Transverse colon (tissue), 4 donors: Measurements from ENCODE around the gene KIF12. TPM values are rescaled to one million over a fixed set of nuclear protein-coding genes. Genes with fewer than 3 reads are reported as not detected.

Experiments
- DNase-seq: peaks from one replicate; pipeline ENCODE4 v3.0.0-alpha.2; 2019
- H3K27ac ChIP-seq, 4 donors: fragments of 200-600 bp; sonication (generic); 2 replicates each; pipeline ENCODE4 v1.5.1; 2016 to 2018; ENCODE audit warnings: inconsistent platforms in 4 of 4
- H3K27me3 ChIP-seq: fragments of 200-600 bp; sonication (generic); 2 replicates; pipeline ENCODE4 v1.5.1; 2017; ENCODE audit warnings: inconsistent platforms
- H3K36me3 ChIP-seq, 4 donors: fragments of 200-600 bp; sonication (generic); 2 replicates each; pipeline ENCODE4 v1.5.1; 2017 to 2019; ENCODE audit warnings: inconsistent platforms in 4 of 4
- H3K4me1 ChIP-seq, 4 donors: fragments of 200-600 bp; sonication (generic); 2 replicates each; pipeline ENCODE4 v1.5.1; 2017 to 2020; ENCODE audit warnings: inconsistent platforms in 4 of 4
- H3K4me3 ChIP-seq, 4 donors: fragments of 200-600 bp; sonication (generic); 1 replicate in 1 of 4; 2 replicates in 3 of 4; pipeline versions ENCODE4 v1.5.1 to v1.6.1; 2017 to 2019; ENCODE audit warnings: inconsistent platforms in 4 of 4
- H3K9me3 ChIP-seq, 2 donors: fragments of 200-600 bp; sonication (generic); 2 replicates each; pipeline ENCODE4 v1.5.1; 2017 to 2019; ENCODE audit warnings: inconsistent platforms in 2 of 2
- EP300 ChIP-seq: sonication (generic); formaldehyde crosslinking; IDR thresholded peaks from one replicate; pipeline ENCODE4 v1.6.1; 2017; ENCODE audit warnings: antibody characterized with exemption, low read depth
- POLR2A ChIP-seq: fragments of 450-650 bp; IDR thresholded peaks from one replicate; pipeline ENCODE4 v1.6.1; 2016; ENCODE audit warnings: antibody characterized with exemption, mild to moderate bottlenecking, moderate library complexity
- POLR2AphosphoS5 ChIP-seq, 3 donors: sonication (generic); formaldehyde crosslinking; IDR thresholded peaks; one replicate each; pipeline ENCODE4 v1.6.1; 2016; ENCODE audit warnings: antibody characterized with exemption in 3 of 3
- WGBS, 2 donors: methylation state at CpG; one replicate each; pipeline ENCODE4 v1.1.5; 2018; ENCODE audit warnings: low coverage in 1 of 2; 5-methylcytosine and 5-hydroxymethylcytosine counted together
- in situ Hi-C, 4 donors: fragments of 200-750 bp; cut with MboI; loops; one replicate each; pipeline versions ENCODE4 v1.15.0 to v1.15.1; 2017; ENCODE audit warnings: low sequenced_read_pairs in 3 of 4, low pct_ligation_motif_present in 1 of 4, low pct_unique_long_range_greater_than_20kb in 1 of 4
- intact Hi-C: fragments of 100-400 bp; cut with DNase I; formaldehyde crosslinking; loops from one replicate; pipeline ENCODE4 v1.15.1; 2023; ENCODE audit warnings: low total_unique reads
- total RNA-seq, 4 donors: library from RNA; depleted of rRNA; stranded (reverse); fragments of >200 nt; gene quantifications; one replicate each; pipeline ENCODE4 v1.1.0, GENCODE V29; 2016
- TF ChIP-seq, protein P1 (sequence below), 5 experiments: fragments of 200-600 bp in 3 of 5; fragments of 450-650 bp in 2 of 5; sonication (generic) in 3 of 5; IDR thresholded peaks; 1 replicate in 2 of 5; 2 replicates in 3 of 5; pipeline ENCODE4 v1.5.1; 2016 to 2017; ENCODE audit warnings: antibody characterized with exemption in 5 of 5, inconsistent platforms in 3 of 5, mild to moderate bottlenecking in 2 of 5, moderate library complexity in 1 of 5

Gene KIF12
- total RNA-seq, 4 donors from 2014 or later = 10.6 to 37.2 (median 20.0) TPM

DNA sequence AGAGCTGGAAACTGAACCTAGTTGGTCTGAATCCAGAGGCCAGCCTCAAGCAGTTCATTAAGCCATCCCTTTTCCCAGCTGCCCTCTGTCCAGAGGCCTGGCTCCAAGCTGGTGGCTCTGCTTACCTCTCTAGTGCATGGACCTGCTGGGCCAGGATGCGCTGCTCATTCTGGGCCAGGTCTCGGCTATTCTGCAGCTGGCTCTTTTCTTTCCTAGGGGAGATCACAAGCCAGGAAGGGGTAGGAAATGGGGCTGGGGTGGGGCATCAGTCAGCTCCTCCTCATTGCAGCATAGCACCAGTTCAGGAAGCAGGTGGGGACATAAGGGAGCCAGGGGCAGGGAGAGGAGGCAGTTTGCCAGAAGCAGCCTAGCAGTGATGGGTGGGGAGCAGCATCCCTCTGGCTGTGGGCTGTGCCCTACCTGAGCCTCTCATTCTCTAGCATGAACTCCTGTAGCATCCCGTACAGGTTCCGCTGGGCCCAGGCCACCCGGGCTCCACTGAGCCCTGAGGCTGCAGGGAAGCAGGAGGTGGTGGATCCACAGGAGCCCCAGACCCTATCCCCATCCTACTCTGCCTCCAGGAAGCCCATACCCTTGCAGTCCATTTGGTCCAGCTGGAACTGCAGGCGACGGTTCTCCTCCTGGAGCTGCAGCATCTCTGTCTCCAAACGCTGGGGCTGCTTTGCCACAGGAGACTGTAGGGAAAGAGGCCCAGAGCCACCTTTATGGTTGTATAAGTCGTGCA lies 5.2 kb downstream of the KIF12 start:
- in situ Hi-C loops = loop anchor here in 1 of 4 donors (25.0 kb wide), 1 partner anchor 193 kb away; no protein-coding TSS in a partner anchor
- WGBS, 2 donors = 74% methylated on average over 9 of the region's 9 CpGs; no CpG with 5 or more reads in 1 of the 2 donors
- no peak for DNase-seq
- Histone ChIP-seq H3K27ac (no peak overlapping the region), H3K9me3 (no peaks in the 10 kb centered on the region), H3K36me3 (no peaks in the 10 kb centered on the region), H3K4me1 (peaks cover 5 to 16% (median 15%) of the 10 kb centered on the region in 4 donors), H3K4me3 (no peak overlapping the region), H3K27me3 (peaks cover 17% of the 10 kb centered on the region)
- TF ChIP-seq POLR2A = no peak
- TF ChIP-seq, protein P1, sequence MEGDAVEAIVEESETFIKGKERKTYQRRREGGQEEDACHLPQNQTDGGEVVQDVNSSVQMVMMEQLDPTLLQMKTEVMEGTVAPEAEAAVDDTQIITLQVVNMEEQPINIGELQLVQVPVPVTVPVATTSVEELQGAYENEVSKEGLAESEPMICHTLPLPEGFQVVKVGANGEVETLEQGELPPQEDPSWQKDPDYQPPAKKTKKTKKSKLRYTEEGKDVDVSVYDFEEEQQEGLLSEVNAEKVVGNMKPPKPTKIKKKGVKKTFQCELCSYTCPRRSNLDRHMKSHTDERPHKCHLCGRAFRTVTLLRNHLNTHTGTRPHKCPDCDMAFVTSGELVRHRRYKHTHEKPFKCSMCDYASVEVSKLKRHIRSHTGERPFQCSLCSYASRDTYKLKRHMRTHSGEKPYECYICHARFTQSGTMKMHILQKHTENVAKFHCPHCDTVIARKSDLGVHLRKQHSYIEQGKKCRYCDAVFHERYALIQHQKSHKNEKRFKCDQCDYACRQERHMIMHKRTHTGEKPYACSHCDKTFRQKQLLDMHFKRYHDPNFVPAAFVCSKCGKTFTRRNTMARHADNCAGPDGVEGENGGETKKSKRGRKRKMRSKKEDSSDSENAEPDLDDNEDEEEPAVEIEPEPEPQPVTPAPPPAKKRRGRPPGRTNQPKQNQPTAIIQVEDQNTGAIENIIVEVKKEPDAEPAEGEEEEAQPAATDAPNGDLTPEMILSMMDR (IDR thresholded peaks at IDR 0.05) = no peak
- TF ChIP-seq POLR2AphosphoS5 (IDR thresholded peaks at IDR 0.05) = no peak
- TF ChIP-seq EP300 = no peak
- intact Hi-C loops = no loop called here

DNA sequence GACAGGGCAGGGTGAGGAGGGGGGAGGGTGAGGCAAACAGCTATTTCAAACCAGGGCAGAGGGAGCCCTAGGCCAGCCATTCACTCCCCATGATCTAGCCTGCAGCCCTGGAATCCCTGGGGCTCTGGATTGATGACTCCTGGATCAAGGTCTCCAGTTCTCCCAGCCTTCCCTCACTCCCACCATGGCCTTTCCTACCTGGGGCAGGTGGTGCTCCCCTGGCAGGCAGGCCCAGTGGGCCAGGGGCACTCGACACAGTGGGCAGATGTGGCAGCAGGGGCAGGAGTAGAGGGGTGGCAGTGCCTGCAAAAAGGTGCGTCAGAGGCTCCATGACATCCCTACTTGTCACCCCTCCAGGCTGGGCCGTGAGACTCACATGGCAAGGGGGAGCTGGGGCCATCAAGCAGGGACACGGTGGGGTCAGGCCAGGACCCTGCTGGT lies 6.0 kb downstream of the KIF12 start:
- in situ Hi-C loops = loop anchor here in 1 of 4 donors (25.0 kb wide), 1 partner anchor 194 kb away; no protein-coding TSS in a partner anchor
- Histone ChIP-seq H3K4me3 (no peak overlapping the region), H3K36me3 (no peaks in the 10 kb centered on the region), H3K27me3 (peaks cover 9% of the 10 kb centered on the region), H3K27ac (no peak overlapping the region), H3K4me1 (peaks cover 4 to 10% (median 8%) of the 10 kb centered on the region in 4 donors), H3K9me3 (no peaks in the 10 kb centered on the region)
- TF ChIP-seq, protein P1 (IDR thresholded peaks at IDR 0.05) = no peak
- TF ChIP-seq POLR2A (no peak), EP300 (no peak), POLR2AphosphoS5 (IDR thresholded peaks at IDR 0.05) (no peak)
- no peak for DNase-seq
- intact Hi-C loops = no loop called here
- 73% methylated on average over 4 of the region's 4 CpGs; no CpG with 5 or more reads in 1 of the 2 donors for WGBS, 2 donors

DNA sequence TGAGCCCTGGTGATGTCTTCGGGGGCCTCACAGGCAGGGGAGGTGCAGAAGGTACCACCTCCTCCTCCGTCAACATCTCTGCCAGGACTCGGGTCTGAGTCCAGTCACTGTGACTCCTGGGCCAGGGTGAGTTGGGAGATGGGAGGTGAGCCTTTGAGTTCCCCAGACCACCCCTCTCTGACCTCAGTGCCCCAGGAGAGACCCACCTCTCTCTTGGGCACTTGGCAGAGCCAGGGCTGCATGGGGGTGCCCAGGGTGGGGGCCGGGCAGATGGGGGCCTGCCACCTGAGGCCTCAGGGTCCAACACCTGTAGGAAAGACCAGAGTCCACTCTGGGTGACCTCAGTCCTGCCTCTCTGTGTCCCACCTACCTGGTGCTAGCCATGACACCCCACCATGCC lies 6.8 kb downstream of the KIF12 start:
- no peaks in the 10 kb centered on the region for H3K9me3 ChIP-seq
- no peaks in the 10 kb centered on the region for H3K36me3 ChIP-seq
- H3K27ac ChIP-seq = no peak overlapping the region
- H3K27me3 ChIP-seq = peaks cover 2% of the 10 kb centered on the region
- in situ Hi-C loops (loop anchor here in 1 of 4 donors (25.0 kb wide), 1 partner anchor 195 kb away; no protein-coding TSS in a partner anchor), intact Hi-C loops (no loop called here)
- H3K4me1 ChIP-seq = peaks cover 0 to 3% (median under 1%) of the 10 kb centered on the region in 4 donors
- H3K4me3 ChIP-seq = no peak overlapping the region
- 76% methylated on average over 4 of the region's 4 CpGs; no CpG with 5 or more reads in 1 of the 2 donors for WGBS, 2 donors
- no peak for DNase-seq
- TF ChIP-seq POLR2A (no peak), EP300 (no peak), POLR2AphosphoS5 (IDR thresholded peaks at IDR 0.05) (no peak)
- TF ChIP-seq, protein P1 (IDR thresholded peaks at IDR 0.05) = no peak

DNA sequence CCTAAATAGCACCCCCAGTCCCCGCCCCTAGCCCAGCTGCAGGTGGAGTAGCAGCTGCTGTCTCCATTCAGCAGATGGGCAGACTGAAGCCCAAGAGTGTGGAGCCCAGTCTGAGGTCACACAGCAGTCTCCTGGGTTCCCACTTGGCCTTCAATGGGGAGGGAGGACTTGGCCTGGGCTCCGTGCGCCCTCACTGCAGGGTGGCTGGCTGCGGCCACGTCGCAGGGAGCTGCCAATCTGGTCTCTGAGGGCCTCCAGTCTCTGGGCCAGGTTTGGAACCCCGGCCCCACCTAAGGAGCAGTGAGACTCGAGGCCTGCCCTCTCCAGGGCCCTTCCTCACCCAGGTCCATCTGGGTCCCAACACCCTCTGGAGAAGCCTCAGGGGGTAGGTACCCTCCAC lies 7.4 kb downstream of the KIF12 start:
- no peaks in the 10 kb centered on the region for H3K4me1 ChIP-seq
- no peaks in the 10 kb centered on the region for H3K9me3 ChIP-seq
- intact Hi-C loops = no loop called here
- H3K27ac ChIP-seq = no peak overlapping the region
- WGBS, 2 donors = 89% methylated on average over 8 of the region's 8 CpGs; no CpG with 5 or more reads in 1 of the 2 donors
- H3K27me3 ChIP-seq = no peaks in the 10 kb centered on the region
- TF ChIP-seq EP300 (no peak), POLR2A (no peak), POLR2AphosphoS5 (IDR thresholded peaks at IDR 0.05) (no peak)
- TF ChIP-seq, protein P1 (IDR thresholded peaks at IDR 0.05) = no peak
- no peaks in the 10 kb centered on the region for H3K36me3 ChIP-seq
- in situ Hi-C loops = loop anchor here in 1 of 4 donors (25.0 kb wide), 1 partner anchor 196 kb away; no protein-coding TSS in a partner anchor
- no peak overlapping the region for H3K4me3 ChIP-seq
- no peak for DNase-seq
